Measurements from ENCODE around the gene YRDC.
"Not testable (repeated sequence)": the region's sequence is repeated elsewhere in the genome, so short reads cannot be mapped to it uniquely, and the experiment has no call there.

The YRDC gene

DNA sequence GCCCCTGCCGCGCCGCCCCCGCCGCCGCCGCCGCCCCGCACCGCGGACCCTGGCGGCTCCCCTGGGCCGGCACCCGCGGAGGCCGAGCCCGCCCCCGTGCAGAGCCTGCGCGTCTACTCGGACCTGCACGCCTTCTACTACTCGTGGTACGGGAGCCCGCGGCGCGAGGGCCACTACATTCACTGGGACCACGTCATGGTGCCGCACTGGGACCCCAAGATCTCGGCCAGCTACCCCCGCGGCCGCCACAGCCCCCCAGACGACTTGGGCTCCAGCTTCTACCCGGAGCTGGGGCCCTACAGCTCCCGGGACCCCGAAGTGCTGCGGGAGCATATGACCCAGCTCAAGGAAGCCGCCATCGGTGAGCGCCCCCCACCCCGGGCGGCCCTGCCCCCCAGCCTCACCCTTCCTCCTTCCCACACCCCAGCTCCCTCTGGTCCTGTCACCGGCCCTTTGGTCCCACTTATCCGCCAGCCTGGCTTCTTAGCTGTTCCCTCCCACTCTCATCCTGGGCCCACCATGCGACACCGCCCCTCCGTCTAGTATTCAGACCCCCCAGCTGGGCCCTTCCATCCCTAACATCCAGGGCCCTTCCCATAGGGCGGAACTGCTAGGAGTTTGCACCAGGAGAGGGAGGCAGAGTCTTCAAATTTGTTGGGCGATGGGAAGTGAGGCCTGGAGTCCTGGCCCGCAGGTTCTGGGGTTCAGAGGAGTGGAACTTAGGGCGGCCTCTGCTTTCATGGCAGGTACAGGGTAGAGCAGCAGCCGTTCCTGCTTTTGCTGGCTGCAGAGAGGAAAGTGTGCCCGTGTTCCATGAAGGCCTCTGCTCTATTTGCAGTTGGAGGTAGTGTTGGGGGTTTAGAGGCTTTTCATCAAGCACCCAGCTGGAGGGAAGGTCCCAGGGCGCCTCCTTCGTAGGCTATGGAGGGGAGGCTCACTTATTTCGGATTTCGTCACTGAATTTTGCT is 13.4 kb downstream of the YRDC start:
- peak overlapping the region; percentile 69 for H3K4me3 ChIP-seq (ENCODE audit: low read depth, low read length)
- no peak for TF ChIP-seq CTCF (IDR thresholded peaks at IDR 0.05; ENCODE audit: borderline replicate concordance, insufficient read depth, low read depth, low read length)

GRCh38 chr1:37793773-37794371 is 14.1 kb downstream of the YRDC start, which contains the start of gene MANEAL:
TSS of gene MANEAL (plus strand) at chr1:37793847. CDS start at chr1:37794183, 336 bp downstream.
- no peak for TF ChIP-seq CTCF (IDR thresholded peaks at IDR 0.05; ENCODE audit: borderline replicate concordance, insufficient read depth, low read depth, low read length)
- H3K4me3 ChIP-seq (ENCODE audit: low read depth, low read length), result peak within 1 kb of the TSS; percentile 69

DNA sequence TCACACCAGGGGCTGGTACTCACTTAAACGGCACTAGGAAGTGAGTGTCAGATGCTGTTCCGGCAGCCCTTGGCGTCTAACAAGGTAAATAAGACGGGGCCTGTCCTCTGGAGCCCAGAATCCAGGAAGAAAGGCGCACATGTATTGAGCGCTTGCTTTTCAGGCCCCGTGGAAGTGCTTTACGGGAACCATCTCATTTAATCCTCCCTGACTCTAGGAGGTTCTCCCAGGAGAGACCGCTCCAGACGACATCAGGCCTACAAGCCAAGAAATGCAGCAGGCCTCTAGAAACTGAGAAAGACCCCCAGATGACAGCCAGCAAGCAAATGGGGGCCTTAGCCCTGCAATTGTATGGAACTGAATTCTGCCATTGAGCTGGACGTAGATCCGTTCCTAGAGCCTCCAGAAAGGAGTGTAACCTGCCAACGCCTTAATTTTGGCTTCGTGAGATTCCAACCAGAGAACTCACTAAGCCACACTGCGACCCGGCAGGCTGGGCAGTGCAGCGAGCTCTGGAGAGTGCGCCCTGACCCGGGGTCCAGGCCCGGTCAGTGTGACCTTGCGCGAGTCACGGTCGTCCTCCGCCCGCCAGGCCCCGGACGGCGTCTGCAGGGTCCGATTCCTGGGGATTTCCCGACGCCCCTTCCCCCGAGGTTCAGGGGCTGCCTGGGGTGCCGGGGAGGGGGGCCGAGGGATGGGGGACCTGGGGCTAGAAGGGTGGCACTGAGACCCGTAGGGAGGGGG is 14.9 kb downstream of the YRDC start:
- TF ChIP-seq CTCF (IDR thresholded peaks at IDR 0.05; ENCODE audit: borderline replicate concordance, insufficient read depth, low read depth, low read length), result no peak
- no peak overlapping the region for H3K4me3 ChIP-seq (ENCODE audit: low read depth, low read length)

DNA sequence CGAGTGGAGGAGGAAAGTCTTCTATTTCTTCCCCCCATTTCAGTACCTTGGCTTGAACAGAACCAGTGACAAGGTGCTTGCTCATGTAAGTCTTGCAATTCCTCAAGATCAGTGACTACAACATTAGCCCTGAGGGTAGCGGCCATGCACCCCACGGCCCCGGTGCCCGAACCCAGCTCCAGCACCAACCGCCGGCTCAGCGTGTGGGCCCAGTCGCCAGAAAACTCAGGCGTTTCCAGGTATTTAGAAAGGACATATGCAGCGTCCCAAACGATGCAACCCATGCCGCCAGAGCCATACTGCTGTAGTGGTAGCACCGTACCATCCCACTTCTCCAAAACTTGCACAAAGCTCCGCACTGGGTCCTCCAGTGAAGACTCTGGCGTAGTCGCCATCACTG is 25.5 kb downstream of the YRDC start:
- no peak overlapping the region for H3K4me3 ChIP-seq (ENCODE audit: low read depth, low read length)
- TF ChIP-seq CTCF (IDR thresholded peaks at IDR 0.05; ENCODE audit: borderline replicate concordance, insufficient read depth, low read depth, low read length), result no peak

- no peak for TF ChIP-seq CTCF (IDR thresholded peaks at IDR 0.05; ENCODE audit: borderline replicate concordance, insufficient read depth, low read depth, low read length)
- H3K4me3 ChIP-seq (ENCODE audit: low read depth, low read length), result no peak overlapping the region
Measured at GRCh38 chr1:37778654-37779053, 29.4 kb downstream of the YRDC start.

DNA sequence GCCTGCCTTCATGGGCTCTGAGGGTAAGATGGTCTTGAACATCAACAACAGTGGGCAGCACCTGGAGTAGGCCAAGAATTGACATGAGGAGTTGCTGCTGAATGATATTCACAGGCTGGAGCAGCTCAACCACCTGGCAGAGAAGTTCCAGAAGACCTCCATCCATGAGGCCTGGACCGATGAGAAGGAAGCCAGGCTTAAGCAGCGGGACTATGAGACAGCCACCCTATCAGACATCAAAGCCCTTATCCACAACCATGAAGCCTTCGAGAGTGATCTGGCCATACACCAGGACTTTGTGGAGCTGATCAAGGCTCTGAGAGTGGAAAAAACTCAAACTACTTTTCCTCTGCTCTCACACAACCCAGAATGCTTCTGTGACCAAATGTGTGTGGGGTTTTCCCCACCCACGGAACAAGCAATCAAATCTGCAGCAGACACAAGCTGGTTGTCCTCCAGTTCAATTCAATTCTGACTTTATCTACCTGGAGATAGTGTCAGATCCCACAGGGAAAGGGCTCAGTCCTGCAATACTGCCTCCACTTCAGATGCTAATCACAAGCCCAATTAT is 31.0 kb downstream of the YRDC start:
- TF ChIP-seq CTCF (IDR thresholded peaks at IDR 0.05; ENCODE audit: borderline replicate concordance, insufficient read depth, low read depth, low read length), result no peak
- H3K4me3 ChIP-seq (ENCODE audit: low read depth, low read length), result no peak overlapping the region

DNA sequence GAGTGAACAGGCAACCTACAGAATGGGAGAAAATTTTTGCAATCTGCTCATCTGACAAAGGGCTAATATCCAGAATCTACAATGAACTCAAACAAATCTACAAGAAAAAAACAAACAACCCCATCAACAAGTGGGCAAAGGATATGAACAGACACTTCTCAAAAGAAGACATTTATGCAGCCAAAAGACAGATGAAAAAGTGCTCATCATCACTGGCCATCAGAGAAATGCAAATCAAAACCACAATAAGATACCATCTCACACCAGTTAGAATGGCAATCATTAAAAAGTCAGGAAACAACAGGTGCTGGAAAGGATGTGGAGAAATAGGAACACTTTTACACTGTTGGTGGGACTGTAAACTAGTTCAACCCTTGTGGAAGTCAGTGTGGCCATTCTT is 36.6 kb downstream of the YRDC start:
- H3K4me3 ChIP-seq (ENCODE audit: low read depth, low read length), result not testable (repeated sequence)
